ENCODE data around the gene NUP62.

NUP62 gene

GRCh38 chr19:49890349-49891311 is 38.7 kb downstream of the NUP62 start:
- Mint-ChIP-seq H3K27me3 (peaks cover 4% of the 10 kb centered on the region), H3K9me3 (no peaks in the 10 kb centered on the region), H3K36me3 (no peaks in the 10 kb centered on the region), H3K27ac (no peak overlapping the region), H3K4me1 (peaks cover 20% of the 10 kb centered on the region), H3K4me3 (peak overlapping the region; percentile 72)
- ATAC-seq (ENCODE audit: low read depth) (peak; percentile 83), DNase-seq (ENCODE audit: low spot score in 2 of 2) (peak; percentile 54 to 74)

- ATAC-seq (ENCODE audit: low read depth) (peak; percentile 75), DNase-seq (ENCODE audit: low spot score in 2 of 2) (peak in 1 of 2 donors; percentile 73)
- Mint-ChIP-seq H3K4me3 (peak overlapping the region; percentile 72), H3K4me1 (peaks cover 15% of the 10 kb centered on the region), H3K9me3 (no peaks in the 10 kb centered on the region), H3K27me3 (peaks cover 4% of the 10 kb centered on the region), H3K27ac (no peak overlapping the region), H3K36me3 (peaks cover 2% of the 10 kb centered on the region)
These were observed 39.5 kb downstream of the NUP62 start for GRCh38 chr19:49889687-49890348.

- Mint-ChIP-seq H3K27ac (no peak overlapping the region), H3K4me1 (peaks cover 13% of the 10 kb centered on the region), H3K4me3 (peak overlapping the region; percentile 34), H3K9me3 (no peaks in the 10 kb centered on the region), H3K36me3 (peaks cover 8% of the 10 kb centered on the region), H3K27me3 (peaks cover 2% of the 10 kb centered on the region)
- ATAC-seq (ENCODE audit: low read depth) = no peak
- DNase-seq (ENCODE audit: low spot score in 2 of 2) = no peak
These were observed 40.1 kb downstream of the NUP62 start for GRCh38 chr19:49889038-49889686.

GRCh38 chr19:49888510-49888824 is 40.8 kb downstream of the NUP62 start:
- DNase-seq (ENCODE audit: low spot score in 2 of 2) (no peak), ATAC-seq (ENCODE audit: low read depth) (no peak)
- Mint-ChIP-seq H3K27ac (no peak overlapping the region), H3K9me3 (no peaks in the 10 kb centered on the region), H3K4me1 (peaks cover 13% of the 10 kb centered on the region), H3K4me3 (peak overlapping the region; percentile 44), H3K36me3 (peaks cover 11% of the 10 kb centered on the region), H3K27me3 (peaks cover 2% of the 10 kb centered on the region)

- Mint-ChIP-seq H3K4me1 (peaks cover 10% of the 10 kb centered on the region), H3K4me3 (peak overlapping the region; percentile 8), H3K9me3 (no peaks in the 10 kb centered on the region), H3K27me3 (peaks cover 1% of the 10 kb centered on the region), H3K27ac (no peak overlapping the region), H3K36me3 (peaks cover 16% of the 10 kb centered on the region)
- ATAC-seq (ENCODE audit: low read depth) = no peak
- no peak for DNase-seq (ENCODE audit: low spot score in 2 of 2)
These were observed 41.4 kb downstream of the NUP62 start for GRCh38 chr19:49887665-49888509.

- DNase-seq (ENCODE audit: low spot score in 2 of 2) = no peak
- ATAC-seq (ENCODE audit: low read depth) = no peak
- H3K9me3 Mint-ChIP-seq = no peaks in the 10 kb centered on the region
- H3K4me3 Mint-ChIP-seq = no peak overlapping the region
- H3K27ac Mint-ChIP-seq = no peak overlapping the region
- H3K27me3 Mint-ChIP-seq = no peaks in the 10 kb centered on the region
- peaks cover 18% of the 10 kb centered on the region for H3K36me3 Mint-ChIP-seq
- H3K4me1 Mint-ChIP-seq = peaks cover 4% of the 10 kb centered on the region
These were observed 42.2 kb downstream of the NUP62 start for GRCh38 chr19:49887037-49887664.

GRCh38 chr19:49884760-49885159 is 44.5 kb downstream of the NUP62 start:
- H3K36me3 Mint-ChIP-seq = peaks cover 23% of the 10 kb centered on the region
- no peak overlapping the region for H3K27ac Mint-ChIP-seq
- peaks cover 4% of the 10 kb centered on the region for H3K4me1 Mint-ChIP-seq
- ATAC-seq (ENCODE audit: low read depth) = no peak
- no peak for DNase-seq (ENCODE audit: low spot score in 2 of 2)
- no peaks in the 10 kb centered on the region for H3K27me3 Mint-ChIP-seq
- H3K9me3 Mint-ChIP-seq = no peaks in the 10 kb centered on the region
- no peak overlapping the region for H3K4me3 Mint-ChIP-seq

GRCh38 chr19:49884109-49884508 is 45.2 kb downstream of the NUP62 start:
- no peak overlapping the region for H3K4me3 Mint-ChIP-seq
- no peaks in the 10 kb centered on the region for H3K9me3 Mint-ChIP-seq
- H3K36me3 Mint-ChIP-seq = peaks cover 26% of the 10 kb centered on the region
- H3K27ac Mint-ChIP-seq = no peak overlapping the region
- no peak for DNase-seq (ENCODE audit: low spot score in 2 of 2)
- H3K27me3 Mint-ChIP-seq = no peaks in the 10 kb centered on the region
- peaks cover 5% of the 10 kb centered on the region for H3K4me1 Mint-ChIP-seq
- no peak for ATAC-seq (ENCODE audit: low read depth)

- peaks cover 9% of the 10 kb centered on the region for H3K4me1 Mint-ChIP-seq
- H3K4me3 Mint-ChIP-seq = no peak overlapping the region
- no peaks in the 10 kb centered on the region for H3K9me3 Mint-ChIP-seq
- peaks cover 28% of the 10 kb centered on the region for H3K36me3 Mint-ChIP-seq
- ATAC-seq (ENCODE audit: low read depth) (no peak), DNase-seq (ENCODE audit: low spot score in 2 of 2) (no peak)
- no peak overlapping the region for H3K27ac Mint-ChIP-seq
- no peaks in the 10 kb centered on the region for H3K27me3 Mint-ChIP-seq
These were observed 46.2 kb downstream of the NUP62 start for GRCh38 chr19:49883094-49883493.

GRCh38 chr19:49882643-49883042 is 46.7 kb downstream of the NUP62 start:
- peaks cover 28% of the 10 kb centered on the region for H3K36me3 Mint-ChIP-seq
- DNase-seq (ENCODE audit: low spot score in 2 of 2) (no peak), ATAC-seq (ENCODE audit: low read depth) (no peak)
- peaks cover 12% of the 10 kb centered on the region for H3K4me1 Mint-ChIP-seq
- H3K27ac Mint-ChIP-seq = no peak overlapping the region
- no peak overlapping the region for H3K4me3 Mint-ChIP-seq
- H3K27me3 Mint-ChIP-seq = no peaks in the 10 kb centered on the region
- no peaks in the 10 kb centered on the region for H3K9me3 Mint-ChIP-seq

GRCh38 chr19:49881672-49882394 is 47.5 kb downstream of the NUP62 start:
- Mint-ChIP-seq H3K4me1 (peaks cover 12% of the 10 kb centered on the region), H3K4me3 (no peak overlapping the region), H3K27ac (no peak overlapping the region), H3K36me3 (peaks cover 28% of the 10 kb centered on the region), H3K9me3 (no peaks in the 10 kb centered on the region), H3K27me3 (no peaks in the 10 kb centered on the region)
- ATAC-seq (ENCODE audit: low read depth) (no peak), DNase-seq (ENCODE audit: low spot score in 2 of 2) (no peak)

GRCh38 chr19:49881186-49881585 is 48.1 kb downstream of the NUP62 start:
- no peak overlapping the region for H3K27ac Mint-ChIP-seq
- H3K27me3 Mint-ChIP-seq = no peaks in the 10 kb centered on the region
- ATAC-seq (ENCODE audit: low read depth) = no peak

More at GRCh38 chr19:49881186-49881585, 48.1 kb downstream of the NUP62 start:
- DNase-seq (ENCODE audit: low spot score in 2 of 2) = no peak
- H3K4me1 Mint-ChIP-seq = peaks cover 12% of the 10 kb centered on the region
- H3K9me3 Mint-ChIP-seq = no peaks in the 10 kb centered on the region
- peaks cover 28% of the 10 kb centered on the region for H3K36me3 Mint-ChIP-seq
- no peak overlapping the region for H3K4me3 Mint-ChIP-seq
